Bone marrow (tissue), 2 donors: Measurements from ENCODE around the gene TNFAIP3.
"Not testable (repeated sequence)": the region's sequence is repeated elsewhere in the genome, so short reads cannot be mapped to it uniquely, and the experiment has no call there.

Source experiments
- DNase-seq, 2 donors: peaks; one replicate each; lab custom pipeline; 2025; lab: John Stamatoyannopoulos, UW

The TNFAIP3 gene

GRCh38 chr6:137878029-137878428, 11.0 kb downstream of the TNFAIP3 start:
- no peak for DNase-seq

GRCh38 chr6:137878486-137879285, 11.6 kb downstream of the TNFAIP3 start:
- no peak for DNase-seq

DNA sequence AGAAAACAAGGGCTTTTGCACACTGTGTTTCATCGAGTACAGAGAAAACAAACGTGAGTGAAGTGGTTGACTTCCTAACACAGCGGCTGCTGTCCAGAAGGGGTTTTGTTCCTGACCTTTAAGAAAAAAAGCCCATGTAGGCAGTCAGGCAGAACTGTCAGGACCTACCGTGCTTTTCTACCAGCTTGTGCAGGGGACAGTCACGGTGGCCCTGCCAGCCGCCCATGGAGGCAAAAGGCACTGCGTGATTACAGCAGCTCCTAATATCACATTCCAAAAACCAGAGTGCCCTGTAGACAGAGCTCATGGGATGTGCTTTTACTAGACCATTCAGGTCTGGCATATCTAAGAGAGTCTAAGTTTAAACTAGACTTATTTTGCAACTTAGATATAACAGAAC, 12.2 kb downstream of the TNFAIP3 start:
- no peak for DNase-seq

DNA sequence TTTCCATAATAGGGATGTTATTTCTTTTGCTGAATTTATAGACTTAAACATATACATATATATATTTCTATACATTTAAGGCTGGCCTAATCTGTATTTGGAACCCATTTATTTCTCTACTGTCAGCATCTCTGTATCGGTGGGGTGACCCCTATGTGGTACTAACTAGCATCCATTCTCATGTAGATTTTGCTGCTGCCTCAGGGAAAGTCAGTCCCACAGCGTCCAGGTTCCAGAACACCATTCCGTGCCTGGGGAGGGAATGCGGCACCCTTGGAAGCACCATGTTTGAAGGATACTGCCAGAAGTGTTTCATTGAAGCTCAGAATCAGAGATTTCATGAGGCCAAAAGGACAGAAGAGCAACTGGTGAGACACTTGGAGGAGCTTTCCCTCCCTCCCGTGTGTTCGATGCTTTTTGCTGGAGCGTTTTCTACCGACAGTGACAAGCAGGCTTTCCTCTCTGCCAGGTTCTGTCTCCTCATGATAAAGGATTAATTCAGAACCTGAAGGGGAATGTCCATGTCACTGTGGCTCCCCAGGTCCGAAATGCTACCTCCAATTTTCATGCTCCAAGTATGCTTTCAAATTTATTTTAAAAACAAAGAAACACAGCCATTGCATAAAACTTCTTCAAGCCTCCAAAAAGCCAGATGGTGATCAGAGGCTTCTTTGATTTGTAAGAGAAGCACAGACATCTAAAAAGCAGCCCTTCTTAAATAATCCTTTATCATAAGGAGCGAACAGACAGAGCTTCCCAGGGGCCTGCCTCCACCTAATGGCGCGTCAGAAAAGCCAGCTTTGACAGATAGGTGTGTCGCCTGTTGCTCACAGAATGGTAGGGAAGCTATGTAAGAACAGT, 13.1 kb downstream of the TNFAIP3 start:
- DNase-seq = no peak

DNA sequence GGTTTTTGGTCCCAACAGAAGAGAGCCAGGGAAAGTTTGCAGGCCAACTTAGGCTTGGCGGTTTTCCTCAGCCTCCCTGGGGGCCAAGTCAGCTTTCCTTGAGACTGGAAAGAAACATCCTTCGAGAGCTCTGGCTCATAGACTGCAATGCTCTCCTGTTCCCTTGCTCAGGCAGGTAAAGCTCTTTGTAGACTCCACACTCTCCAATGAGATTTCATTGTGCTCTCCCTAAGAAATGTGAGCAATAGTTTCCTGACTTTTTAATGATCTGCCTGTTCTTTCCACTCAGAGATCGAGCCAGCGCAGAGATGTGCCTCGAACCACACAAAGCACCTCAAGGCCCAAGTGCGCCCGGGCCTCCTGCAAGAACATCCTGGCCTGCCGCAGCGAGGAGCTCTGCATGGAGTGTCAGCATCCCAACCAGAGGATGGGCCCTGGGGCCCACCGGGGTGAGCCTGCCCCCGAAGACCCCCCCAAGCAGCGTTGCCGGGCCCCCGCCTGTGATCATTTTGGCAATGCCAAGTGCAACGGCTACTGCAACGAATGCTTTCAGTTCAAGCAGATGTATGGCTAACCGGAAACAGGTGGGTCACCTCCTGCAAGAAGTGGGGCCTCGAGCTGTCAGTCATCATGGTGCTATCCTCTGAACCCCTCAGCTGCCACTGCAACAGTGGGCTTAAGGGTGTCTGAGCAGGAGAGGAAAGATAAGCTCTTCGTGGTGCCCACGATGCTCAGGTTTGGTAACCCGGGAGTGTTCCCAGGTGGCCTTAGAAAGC, 13.9 kb downstream of the TNFAIP3 start:
- DNase-seq = no peak

GRCh38 chr6:137881522-137881886, 14.4 kb downstream of the TNFAIP3 start:
- DNase-seq = no peak

- no peak for DNase-seq
Measured at GRCh38 chr6:137882225-137882961, 15.3 kb downstream of the TNFAIP3 start.

DNA sequence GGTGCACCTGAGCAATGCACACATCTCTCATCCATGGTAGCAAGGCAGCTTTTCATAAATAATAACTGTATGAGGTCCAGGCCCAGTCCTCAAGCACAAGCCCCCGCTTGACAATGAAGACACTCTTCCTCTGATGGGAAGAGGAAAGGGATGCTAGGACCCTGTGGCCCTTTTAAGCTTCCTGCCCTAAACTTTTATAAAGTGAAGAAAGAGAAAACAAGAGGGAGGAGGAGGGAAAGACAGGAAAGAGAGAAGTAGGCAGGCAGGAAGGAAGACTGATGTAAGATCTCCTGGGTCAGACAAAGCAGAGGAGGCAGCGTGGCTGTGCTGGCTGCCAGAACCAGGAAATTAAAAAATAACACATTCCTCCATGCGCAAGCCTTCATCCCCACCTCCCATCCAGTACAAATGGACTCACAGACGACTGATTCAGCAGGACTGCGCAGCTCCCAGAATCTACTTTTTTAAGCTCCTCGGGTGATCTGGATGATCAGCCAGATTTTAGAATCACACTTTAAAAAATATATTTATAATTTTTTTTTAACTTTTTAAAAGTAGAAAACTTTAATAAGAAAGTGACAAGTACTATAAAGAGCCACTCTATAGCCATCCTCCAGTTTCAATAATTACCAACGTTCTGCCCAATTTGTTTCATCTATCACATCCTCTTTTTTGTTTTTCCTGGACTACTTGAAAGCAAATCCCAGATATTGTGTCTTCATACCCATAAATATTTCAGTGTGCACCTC, 16.5 kb downstream of the TNFAIP3 start:
- no peak for DNase-seq

DNA sequence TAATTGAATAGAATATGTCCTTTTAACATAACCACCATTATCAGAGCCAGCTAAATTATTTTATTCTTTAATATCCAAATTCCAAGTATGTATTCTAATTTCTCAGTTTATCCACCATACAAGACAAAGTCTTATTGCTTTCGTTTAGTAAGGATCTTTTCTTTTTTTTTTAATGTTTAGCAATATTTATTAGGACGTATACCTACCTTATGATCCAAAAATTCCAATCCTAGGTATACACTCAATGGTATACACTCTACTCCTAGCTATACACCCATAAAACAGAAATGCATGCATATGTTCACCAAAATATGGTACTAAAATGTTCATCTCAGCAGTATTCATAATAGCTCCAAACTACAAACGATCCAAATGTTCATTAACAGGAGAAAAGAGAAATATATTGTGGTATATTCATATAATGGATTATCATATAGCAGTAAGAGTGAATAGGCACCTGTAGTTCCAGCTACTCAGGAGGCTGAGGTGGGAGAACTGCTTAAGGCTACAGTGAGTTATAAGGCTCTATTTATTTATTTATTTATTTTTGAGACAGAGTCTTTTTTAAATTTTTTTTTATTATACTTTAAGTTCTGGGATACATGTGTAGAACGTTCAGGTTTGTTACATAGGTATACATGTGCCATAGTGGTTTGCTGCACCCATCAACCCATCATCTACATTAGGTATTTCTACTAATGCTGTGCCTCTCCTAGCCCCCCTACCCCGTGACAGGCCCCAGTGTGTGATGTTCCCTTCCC, 17.3 kb downstream of the TNFAIP3 start:
- no peak for DNase-seq

DNA sequence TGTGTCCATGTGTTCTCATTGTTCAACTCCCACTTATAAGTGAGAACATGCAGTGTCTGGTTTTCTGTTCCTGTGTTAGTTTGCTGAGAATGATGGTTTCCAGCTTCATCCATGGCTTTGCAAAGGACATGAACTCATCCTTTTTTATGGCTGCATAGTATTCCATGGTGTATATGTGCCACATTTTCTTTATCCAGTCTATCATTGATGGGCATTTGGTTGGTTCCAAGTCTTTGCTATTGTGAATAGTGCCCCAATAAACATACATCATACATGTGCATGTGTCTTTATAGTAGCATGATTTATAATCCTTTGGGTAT, 17.8 kb downstream of the TNFAIP3 start:
- not testable (repeated sequence) for DNase-seq

- DNase-seq = not testable (repeated sequence)
Measured at GRCh38 chr6:137886226-137886625, 19.2 kb downstream of the TNFAIP3 start.

- DNase-seq = no peak
Measured at GRCh38 chr6:137890983-137891537, 24.0 kb downstream of the TNFAIP3 start.

- DNase-seq = no peak
Measured at GRCh38 chr6:137892271-137892708, 25.2 kb downstream of the TNFAIP3 start.

DNA sequence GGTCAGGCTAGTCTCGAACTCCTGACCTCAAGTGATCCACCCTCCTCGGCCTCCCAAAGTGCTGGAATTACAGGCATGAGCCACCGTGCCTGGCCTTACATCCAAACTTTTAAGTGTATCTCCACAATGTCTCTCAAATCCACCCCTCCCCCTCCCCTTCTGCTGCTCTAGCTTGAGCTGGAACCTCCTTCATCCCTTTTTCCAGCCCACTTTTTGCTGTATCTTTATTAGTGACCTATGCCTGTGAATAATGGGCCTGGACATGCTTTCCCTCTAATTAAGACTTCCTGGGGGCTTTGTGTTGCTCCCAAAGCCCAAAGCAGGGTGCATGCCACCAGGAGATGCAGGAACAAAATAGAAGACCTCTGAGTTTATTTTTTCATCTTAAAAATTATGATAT, 26.1 kb downstream of the TNFAIP3 start:
- no peak for DNase-seq

DNA sequence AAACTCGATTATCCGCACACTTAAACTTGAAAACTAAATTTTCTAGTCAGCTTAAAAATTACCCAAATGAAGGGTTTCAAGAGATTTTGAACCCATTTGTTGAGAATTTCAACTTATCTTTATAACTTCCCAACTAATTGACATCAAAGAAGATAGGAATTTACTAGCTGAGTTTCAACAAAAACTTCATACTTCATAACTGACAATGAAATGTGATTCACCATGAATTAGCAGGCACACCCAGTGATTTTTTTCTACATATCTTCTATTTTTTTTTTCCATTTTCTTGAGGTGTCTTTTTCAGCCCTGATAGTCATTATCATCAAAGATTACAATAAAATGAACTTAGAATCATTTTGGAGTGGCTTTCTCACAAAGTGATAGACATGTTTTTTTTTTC, 26.7 kb downstream of the TNFAIP3 start:
- DNase-seq = no peak

GRCh38 chr6:137894378-137894777, 27.3 kb downstream of the TNFAIP3 start:
- DNase-seq = not testable (repeated sequence)

DNA sequence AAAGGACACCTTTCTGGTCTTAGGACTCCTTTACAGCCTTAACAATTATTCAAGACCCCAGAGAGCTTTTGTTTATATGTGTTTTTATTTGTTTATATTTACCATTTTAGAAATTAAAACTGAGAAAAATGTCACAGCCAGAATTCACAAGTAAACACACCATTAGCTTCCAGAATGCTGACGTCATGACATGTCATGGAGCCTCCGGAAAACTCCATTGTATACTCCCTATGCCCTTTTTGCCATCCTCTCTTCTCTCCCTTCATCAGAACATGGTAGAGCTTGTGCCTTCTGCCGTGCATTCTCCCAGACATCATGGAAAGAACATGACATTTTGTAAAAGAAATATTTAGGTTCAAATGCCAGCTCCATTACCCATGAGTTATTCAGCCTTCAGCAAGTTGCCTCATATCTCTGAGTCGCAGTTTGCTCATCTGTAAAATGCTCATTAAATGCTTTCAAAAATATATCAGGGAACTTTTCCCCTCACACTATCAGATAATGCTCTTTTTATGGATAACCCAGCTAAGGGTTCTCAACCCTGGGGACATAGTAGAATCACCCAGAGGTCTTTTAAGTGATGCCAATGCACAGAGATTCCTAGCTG, 27.8 kb downstream of the TNFAIP3 start:
- no peak for DNase-seq

DNA sequence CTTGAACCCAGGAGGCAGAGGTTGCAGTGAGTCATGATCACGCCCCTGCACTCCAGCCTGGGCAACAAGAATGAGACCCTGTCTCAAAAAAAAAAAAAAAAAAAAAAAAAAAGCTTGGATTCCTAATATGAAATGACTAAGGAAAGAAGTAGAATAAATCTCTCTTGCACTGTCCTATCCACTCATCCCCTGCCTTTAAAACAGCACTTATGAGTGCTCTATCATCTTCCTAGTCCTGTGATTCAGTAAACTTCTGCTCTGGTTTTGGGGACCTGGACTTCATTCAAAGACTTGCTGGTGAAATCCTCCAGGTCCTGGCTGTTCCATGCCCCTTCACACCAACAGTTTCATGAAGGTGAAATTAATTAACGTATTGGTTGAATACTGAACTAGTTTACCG, 29.6 kb downstream of the TNFAIP3 start:
- no peak for DNase-seq

GRCh38 chr6:137900815-137901214, 33.8 kb downstream of the TNFAIP3 start:
- DNase-seq = no peak

GRCh38 chr6:137901454-137901853, 34.4 kb downstream of the TNFAIP3 start:
- DNase-seq = no peak
